Thyroid gland (tissue), 4 donors: ENCODE measurements around the gene LMBR1.
A peak's percentile ranks its signal among the peaks of the same experiment; 100 is the strongest.

ENCODE experiments used
- POLR2A ChIP-seq, 2 donors: fragments of 450-650 bp; IDR thresholded peaks; one replicate each; pipeline ENCODE4 v1.6.1; 2017; ENCODE audit warnings: antibody characterized with exemption in 2 of 2, mild to moderate bottlenecking in 2 of 2, moderate library complexity in 1 of 2
- TF ChIP-seq, protein P1 (sequence below), 6 experiments: fragments of 200-600 bp in 3 of 6; fragments of 450-650 bp in 3 of 6; sonication (generic) in 3 of 6; IDR thresholded peaks; one replicate each; pipeline ENCODE4 v1.5.1; 2016 to 2019; ENCODE audit warnings: antibody characterized with exemption in 6 of 6, mild to moderate bottlenecking in 2 of 6, inconsistent platforms in 1 of 6, moderate library complexity in 1 of 6

DNA sequence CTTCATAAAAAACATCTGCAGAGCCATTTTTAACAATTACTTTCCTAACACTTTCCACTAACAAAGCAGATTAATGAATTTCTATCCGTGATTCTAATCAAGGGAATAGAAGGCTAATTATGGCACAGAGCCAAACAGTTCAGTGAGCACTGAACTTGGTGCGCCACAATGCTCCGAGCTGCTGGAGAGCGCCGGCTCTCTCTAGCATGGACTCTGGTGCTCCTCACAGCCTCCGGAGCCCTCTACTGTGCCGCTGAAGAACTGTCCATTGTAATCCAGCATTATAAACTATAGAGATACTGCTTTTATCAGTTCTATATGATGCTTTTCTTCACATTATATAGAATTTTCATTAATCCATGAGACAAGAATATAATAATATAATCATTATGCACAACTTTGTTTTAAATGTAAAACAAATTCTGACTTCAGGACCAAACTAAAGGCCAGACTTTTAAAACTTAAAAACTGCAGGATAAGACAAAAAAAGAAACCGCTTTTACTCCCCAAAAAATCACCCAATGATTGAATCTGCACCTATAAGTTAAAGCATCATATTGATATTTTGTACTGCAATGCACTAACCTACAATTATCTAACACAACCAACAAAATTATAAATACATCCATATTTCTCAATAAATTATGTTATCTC is 128.8 kb downstream of the LMBR1 start:
- TF ChIP-seq, protein P1, sequence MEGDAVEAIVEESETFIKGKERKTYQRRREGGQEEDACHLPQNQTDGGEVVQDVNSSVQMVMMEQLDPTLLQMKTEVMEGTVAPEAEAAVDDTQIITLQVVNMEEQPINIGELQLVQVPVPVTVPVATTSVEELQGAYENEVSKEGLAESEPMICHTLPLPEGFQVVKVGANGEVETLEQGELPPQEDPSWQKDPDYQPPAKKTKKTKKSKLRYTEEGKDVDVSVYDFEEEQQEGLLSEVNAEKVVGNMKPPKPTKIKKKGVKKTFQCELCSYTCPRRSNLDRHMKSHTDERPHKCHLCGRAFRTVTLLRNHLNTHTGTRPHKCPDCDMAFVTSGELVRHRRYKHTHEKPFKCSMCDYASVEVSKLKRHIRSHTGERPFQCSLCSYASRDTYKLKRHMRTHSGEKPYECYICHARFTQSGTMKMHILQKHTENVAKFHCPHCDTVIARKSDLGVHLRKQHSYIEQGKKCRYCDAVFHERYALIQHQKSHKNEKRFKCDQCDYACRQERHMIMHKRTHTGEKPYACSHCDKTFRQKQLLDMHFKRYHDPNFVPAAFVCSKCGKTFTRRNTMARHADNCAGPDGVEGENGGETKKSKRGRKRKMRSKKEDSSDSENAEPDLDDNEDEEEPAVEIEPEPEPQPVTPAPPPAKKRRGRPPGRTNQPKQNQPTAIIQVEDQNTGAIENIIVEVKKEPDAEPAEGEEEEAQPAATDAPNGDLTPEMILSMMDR (IDR thresholded peaks at IDR 0.05), result peak in 5 of 6 experiments; percentile 33 to 87 (median 79)
- TF ChIP-seq POLR2A (IDR thresholded peaks at IDR 0.05), result no peak
